Smooth muscle cell (in vitro differentiated cells): ENCODE data around the gene JPH2. TPM values are rescaled to one million over a fixed set of nuclear protein-coding genes. Genes with fewer than 3 reads are reported as not detected.

Experiments
- DNase-seq: peaks from one replicate; lab custom pipeline; 2025; ENCODE audit not compliant: unreplicated experiment; lab: John Stamatoyannopoulos, UW
- H2AFZ ChIP-seq: fragments of 200-600 bp; sonication (generic); 2 replicates; pipeline ENCODE4 v1.6.0; 2016; ENCODE audit warnings: antibody characterized with exemption, low read depth, mild to moderate bottlenecking
- H3F3A ChIP-seq: fragments of 200-600 bp; sonication (generic); 2 replicates; pipeline ENCODE4 v1.6.0; 2017; ENCODE audit warnings: antibody characterized with exemption, low read depth
- H3K27ac ChIP-seq: fragments of 200-600 bp; sonication (generic); 2 replicates; pipeline ENCODE4 v1.5.1; 2016; ENCODE audit warnings: low read depth, mild to moderate bottlenecking
- H3K27me3 ChIP-seq: fragments of 200-600 bp; sonication (generic); 2 replicates; pipeline ENCODE4 v1.6.1; 2016; ENCODE audit warnings: low read depth, mild to moderate bottlenecking
- H3K36me3 ChIP-seq: fragments of 200-600 bp; sonication (generic); 2 replicates; pipeline ENCODE4 v1.5.1; 2016; ENCODE audit warnings: low read depth
- H3K4me1 ChIP-seq: fragments of 200-600 bp; sonication (generic); 2 replicates; pipeline ENCODE4 v1.5.1; 2016; ENCODE audit warnings: low read depth
- H3K4me2 ChIP-seq: fragments of 200-600 bp; sonication (generic); 2 replicates; pipeline ENCODE4 v1.6.0; 2016; ENCODE audit warnings: mild to moderate bottlenecking
- H3K4me3 ChIP-seq: fragments of 200-600 bp; sonication (generic); 2 replicates; pipeline ENCODE4 v1.5.1; 2016; ENCODE audit warnings: mild to moderate bottlenecking
- H3K79me2 ChIP-seq: fragments of 200-600 bp; sonication (generic); 2 replicates; pipeline ENCODE4 v1.6.0; 2016; ENCODE audit warnings: low read depth, mild to moderate bottlenecking
- H3K9ac ChIP-seq: fragments of 200-600 bp; sonication (generic); 2 replicates; pipeline ENCODE4 v1.6.0; 2016; ENCODE audit warnings: low read depth
- H3K9me3 ChIP-seq: fragments of 200-600 bp; sonication (generic); replicated peaks from 2 replicates; pipeline ENCODE4 v1.5.1; 2016; ENCODE audit warnings: low read depth
- H4K20me1 ChIP-seq: fragments of 200-600 bp; sonication (generic); 2 replicates; pipeline ENCODE4 v1.6.0; 2016; ENCODE audit warnings: low read depth
- CTCF ChIP-seq: fragments of 200-600 bp; sonication (generic); IDR thresholded peaks from 2 replicates; pipeline ENCODE4 v1.5.1; 2017; ENCODE audit warnings: borderline replicate concordance, mild to moderate bottlenecking, antibody characterized with exemption; ENCODE audit not compliant: insufficient read depth, poor library complexity, severe bottlenecking
- WGBS: methylation state at CpG from one replicate; pipeline ENCODE4 v1.1.7; 2016; ENCODE audit warnings: low lambda C conversion rate; 5-methylcytosine and 5-hydroxymethylcytosine counted together
- polyA plus RNA-seq: library from polyadenylated mRNA; unstranded; fragments of >200 nt; fragmentation: Nextera tagmentation; extraction: Ambion mirVana; gene quantifications from 2 replicates; pipeline ENCODE4 v1.2.1, GENCODE V29; 2016
- total RNA-seq: library from RNA; depleted of rRNA; stranded (reverse); fragments of >200 nt; gene quantifications from 2 replicates; pipeline ENCODE4 v1.2.3, GENCODE V29; 2014

JPH2 gene
- total and polyA plus RNA-seq, 2 experiments from 2014 or later, result 4.4 to 6.0 TPM

- Histone ChIP-seq H3K27ac (no peak overlapping the region), H3K36me3 (no peaks in the 10 kb centered on the region), H3K9ac (no peak overlapping the region), H3K79me2 (peaks cover 8% of the 10 kb centered on the region), H3K9me3 (no peaks in the 10 kb centered on the region), H4K20me1 (no peaks in the 10 kb centered on the region), H3F3A (peaks cover 5% of the 10 kb centered on the region), H3K4me3 (no peak overlapping the region), H3K27me3 (no peaks in the 10 kb centered on the region), H3K4me1 (peaks cover 15% of the 10 kb centered on the region), H2AFZ (no peak overlapping the region), H3K4me2 (peak overlapping the region; percentile 43)
- DNase-seq, result no peak
- TF ChIP-seq CTCF, result no peak
- WGBS, result 58% methylated on average over 14 of the region's 14 CpGs
Measured at GRCh38 chr20:44176833-44177534, 10.0 kb downstream of the JPH2 start.

- no peaks in the 10 kb centered on the region for H3K36me3 ChIP-seq
- no peak for TF ChIP-seq CTCF
- no peak for DNase-seq
- H3K4me2 ChIP-seq, result no peak overlapping the region
- no peak overlapping the region for H3K27ac ChIP-seq
- H3F3A ChIP-seq, result peaks cover under 1% of the 10 kb centered on the region
- peaks cover 8% of the 10 kb centered on the region for H3K79me2 ChIP-seq
- H3K4me3 ChIP-seq, result no peak overlapping the region
- no peaks in the 10 kb centered on the region for H3K27me3 ChIP-seq
- 95% methylated on average over 13 of the region's 13 CpGs for WGBS
- H3K9me3 ChIP-seq, result no peaks in the 10 kb centered on the region
- no peak overlapping the region for H3K9ac ChIP-seq
- H4K20me1 ChIP-seq, result no peaks in the 10 kb centered on the region
- H2AFZ ChIP-seq, result no peak overlapping the region
- no peaks in the 10 kb centered on the region for H3K4me1 ChIP-seq
Measured at GRCh38 chr20:44174996-44175765, 11.8 kb downstream of the JPH2 start.

- no peak overlapping the region for H3K4me3 ChIP-seq
- H3K9me3 ChIP-seq, result no peaks in the 10 kb centered on the region
- H3K27ac ChIP-seq, result peak overlapping the region; percentile 69
- H3K27me3 ChIP-seq, result no peaks in the 10 kb centered on the region
- peaks cover 6% of the 10 kb centered on the region for H3K79me2 ChIP-seq
- WGBS, result 77% methylated on average over 8 of the region's 8 CpGs
- no peaks in the 10 kb centered on the region for H3K36me3 ChIP-seq
- no peak for TF ChIP-seq CTCF
- H3K4me1 ChIP-seq, result no peaks in the 10 kb centered on the region
- no peaks in the 10 kb centered on the region for H4K20me1 ChIP-seq
- DNase-seq, result no peak
- H3K9ac ChIP-seq, result no peak overlapping the region
- no peaks in the 10 kb centered on the region for H3F3A ChIP-seq
- no peak overlapping the region for H2AFZ ChIP-seq
- no peak overlapping the region for H3K4me2 ChIP-seq
Measured at GRCh38 chr20:44173846-44174245, 13.1 kb downstream of the JPH2 start.
